Left renal cortex interstitium (tissue), 4 donors: ENCODE results near the gene GATAD2B. TPM values are rescaled to one million over a fixed set of nuclear protein-coding genes. Genes with fewer than 3 reads are reported as not detected.
A peak's percentile ranks its signal among the peaks of the same experiment; 100 is the strongest.

Experiments used
- DNase-seq, 4 donors: peaks; one replicate each; pipeline ENCODE4 v3.0.0-alpha.2; 2013; ENCODE audit warnings: low read depth in 4 of 4, low spot score in 2 of 4, missing footprints in 1 of 4
- polyA plus RNA-seq, 4 donors: library from polyadenylated mRNA; unstranded; fragments of 120-200 nt; gene quantifications; one replicate each; pipeline ENCODE4 v1.2.1, GENCODE V29; 2013; ENCODE audit not compliant: insufficient read length in 4 of 4

The GATAD2B gene
- polyA plus RNA-seq, 4 donors, result 22.6 to 37.1 (median 28.9) TPM

DNA sequence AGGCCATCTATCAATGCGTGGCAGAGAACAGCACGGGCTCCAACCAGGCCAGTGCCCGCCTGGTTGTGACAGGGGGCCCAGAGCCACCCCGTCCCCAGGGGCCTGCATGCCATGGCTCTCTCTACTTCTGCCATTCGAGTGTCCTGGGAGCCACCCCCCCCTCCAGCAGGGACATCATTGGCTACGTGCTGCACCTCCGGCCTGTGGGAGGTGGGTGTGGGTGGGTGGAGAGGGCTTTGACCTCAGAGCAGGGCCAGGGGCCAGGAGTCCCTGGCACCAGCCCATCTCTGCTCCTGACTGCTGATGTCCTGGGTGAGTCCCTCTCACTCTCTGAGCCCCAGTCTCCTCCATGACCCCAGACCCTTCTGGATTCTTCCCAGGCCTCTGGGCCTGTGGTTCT lies 122.3 kb downstream of the GATAD2B start:
- no peak for DNase-seq

- no peak for DNase-seq
Observed at GRCh38 chr1:153799566-153800465, 123.0 kb downstream of the GATAD2B start.

- no peak for DNase-seq
Observed at GRCh38 chr1:153799016-153799415, 123.8 kb downstream of the GATAD2B start.

- no peak for DNase-seq
Observed at GRCh38 chr1:153798468-153798780, 124.3 kb downstream of the GATAD2B start.

DNA sequence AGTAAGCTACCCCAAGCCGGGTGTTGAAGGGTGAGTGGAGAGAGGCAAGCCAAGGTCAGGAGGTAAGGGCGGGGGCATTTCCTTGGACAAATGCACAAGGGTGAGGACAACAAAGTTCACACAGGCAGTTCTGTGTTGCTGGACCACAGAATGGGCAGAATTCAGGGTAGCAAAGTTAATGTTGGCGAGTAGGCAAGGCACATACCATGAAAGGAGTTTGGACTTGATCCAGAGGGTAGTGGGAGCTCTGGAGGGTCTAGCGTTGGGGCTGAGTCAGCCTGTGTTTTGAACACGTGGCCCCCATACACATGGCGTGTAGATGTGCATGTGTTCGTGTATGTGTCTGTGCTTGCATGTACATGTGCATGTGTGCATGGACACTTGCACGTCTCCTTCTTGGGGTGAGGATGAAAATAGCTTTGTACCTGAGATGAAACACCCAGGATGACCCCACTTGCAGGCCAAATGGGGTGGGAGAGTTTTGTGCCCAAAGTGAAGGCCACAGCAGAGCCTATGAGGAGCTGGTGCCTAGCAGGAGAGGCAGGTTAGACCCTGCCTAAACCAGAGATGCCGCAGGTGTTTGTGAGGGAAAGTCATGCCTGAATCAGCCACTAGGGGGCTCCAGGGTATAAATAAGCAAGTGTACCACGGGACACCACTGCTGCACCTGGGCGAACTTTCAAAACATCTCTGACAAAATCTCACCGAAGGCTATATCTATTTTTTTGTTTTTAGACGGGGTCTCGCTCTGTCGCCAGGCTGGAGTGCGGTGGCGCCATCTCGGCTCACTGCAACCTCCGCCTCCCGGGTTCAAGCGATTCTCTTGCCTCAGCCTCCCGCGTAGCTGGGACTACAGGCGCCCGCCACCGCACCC lies 125.7 kb downstream of the GATAD2B start:
- DNase-seq, result peak in 2 of 4 donors; percentile 51 to 60

DNA sequence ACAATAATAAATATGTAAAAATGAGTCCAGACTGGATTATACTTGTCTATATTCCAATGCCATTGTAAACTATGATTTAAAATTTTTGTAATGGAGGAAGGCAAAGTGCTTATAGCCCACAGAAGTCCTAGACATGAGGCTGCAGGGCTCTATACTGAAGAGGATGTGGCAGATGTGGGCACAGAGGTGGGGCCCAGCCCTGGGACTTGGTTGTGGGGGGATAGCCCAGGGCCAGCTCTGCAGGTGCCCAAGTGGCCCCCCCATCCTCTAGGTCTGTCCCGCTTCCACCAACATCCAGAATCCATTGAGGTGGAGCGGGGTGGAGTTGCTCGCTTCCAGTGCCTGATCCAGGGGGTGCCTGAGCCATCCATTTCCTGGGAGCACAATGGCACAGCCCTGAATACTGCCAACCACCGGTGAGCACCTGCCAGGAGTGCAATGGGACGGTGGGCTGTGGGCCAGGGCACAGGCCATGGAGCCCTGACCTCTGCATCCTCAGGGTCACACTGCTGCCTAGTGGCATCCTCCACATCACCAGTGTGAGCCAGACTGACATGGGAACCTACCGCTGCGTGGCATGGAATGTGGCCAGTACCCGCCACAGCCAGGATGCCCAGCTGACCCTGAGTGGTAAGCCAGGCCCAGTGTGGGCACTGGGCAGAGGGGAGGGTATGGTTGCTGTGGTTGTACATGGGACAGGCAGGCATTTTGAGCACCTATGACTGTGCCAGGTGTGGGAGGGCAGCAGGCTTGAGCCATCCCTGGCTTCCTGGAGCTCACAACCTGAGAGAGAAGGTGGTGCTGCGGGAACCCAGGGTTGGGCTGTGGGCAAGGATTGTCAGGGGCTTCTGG lies 126.6 kb downstream of the GATAD2B start:
- DNase-seq, result no peak

DNA sequence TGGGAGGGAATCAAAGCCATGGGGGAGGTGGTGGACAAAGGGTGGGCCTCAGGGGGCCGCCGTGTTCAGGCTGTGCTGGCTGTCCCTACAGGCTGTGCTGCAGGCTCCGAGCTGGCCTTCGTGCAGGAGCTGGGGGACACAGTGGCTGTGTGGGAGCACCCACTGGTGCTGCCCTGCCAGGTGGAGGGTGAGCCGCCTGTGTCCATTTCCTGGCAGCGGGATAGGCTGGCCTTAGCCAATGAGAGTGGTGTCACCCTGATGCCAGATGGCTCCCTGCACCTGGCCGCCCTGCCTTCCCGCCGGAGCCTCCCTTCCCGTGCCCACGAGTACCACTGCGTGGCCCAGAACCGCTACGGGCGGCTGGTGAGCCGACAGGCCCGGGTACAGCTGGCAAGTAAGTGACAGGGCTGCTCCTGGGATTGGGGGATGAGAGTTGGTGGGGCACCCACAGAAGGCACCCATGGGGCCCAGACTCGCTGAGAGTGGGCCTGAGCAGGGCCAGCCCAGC lies 127.4 kb downstream of the GATAD2B start:
- DNase-seq, result no peak

DNA sequence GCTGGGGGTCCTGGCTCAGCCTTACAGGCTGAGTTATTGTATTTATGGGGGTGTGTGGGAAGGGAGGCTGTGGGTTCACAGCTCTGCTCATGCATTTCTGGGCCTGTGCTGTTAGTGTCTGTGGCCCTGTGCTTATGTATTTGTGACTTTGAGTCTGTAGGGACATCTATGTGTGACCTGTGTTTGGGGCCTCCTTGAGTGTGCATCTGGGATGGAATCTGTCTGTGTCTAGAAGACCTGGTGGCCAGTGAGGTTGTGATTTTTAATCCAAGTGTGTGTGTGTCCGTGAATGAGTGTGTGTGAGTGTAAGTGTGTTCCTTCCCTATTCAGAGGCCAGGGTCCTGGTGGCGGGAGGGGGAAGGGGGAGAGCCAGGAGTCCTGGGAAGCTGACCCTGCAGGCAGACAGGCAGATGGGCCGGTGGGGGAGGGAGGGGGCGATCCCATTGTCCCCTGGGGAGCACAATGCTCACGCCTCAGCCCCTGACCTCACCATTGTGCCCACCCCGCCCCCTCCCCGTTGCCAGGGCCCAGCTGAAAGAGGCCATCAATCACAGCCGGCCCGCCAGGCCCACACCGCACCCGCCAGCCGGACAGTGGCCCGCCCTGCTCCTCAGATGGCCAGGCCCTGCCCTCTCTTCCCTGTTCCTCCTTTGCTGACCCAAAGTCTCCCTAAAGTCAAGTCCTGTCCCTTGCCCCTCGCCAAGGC lies 128.0 kb downstream of the GATAD2B start:
- DNase-seq, result no peak

DNA sequence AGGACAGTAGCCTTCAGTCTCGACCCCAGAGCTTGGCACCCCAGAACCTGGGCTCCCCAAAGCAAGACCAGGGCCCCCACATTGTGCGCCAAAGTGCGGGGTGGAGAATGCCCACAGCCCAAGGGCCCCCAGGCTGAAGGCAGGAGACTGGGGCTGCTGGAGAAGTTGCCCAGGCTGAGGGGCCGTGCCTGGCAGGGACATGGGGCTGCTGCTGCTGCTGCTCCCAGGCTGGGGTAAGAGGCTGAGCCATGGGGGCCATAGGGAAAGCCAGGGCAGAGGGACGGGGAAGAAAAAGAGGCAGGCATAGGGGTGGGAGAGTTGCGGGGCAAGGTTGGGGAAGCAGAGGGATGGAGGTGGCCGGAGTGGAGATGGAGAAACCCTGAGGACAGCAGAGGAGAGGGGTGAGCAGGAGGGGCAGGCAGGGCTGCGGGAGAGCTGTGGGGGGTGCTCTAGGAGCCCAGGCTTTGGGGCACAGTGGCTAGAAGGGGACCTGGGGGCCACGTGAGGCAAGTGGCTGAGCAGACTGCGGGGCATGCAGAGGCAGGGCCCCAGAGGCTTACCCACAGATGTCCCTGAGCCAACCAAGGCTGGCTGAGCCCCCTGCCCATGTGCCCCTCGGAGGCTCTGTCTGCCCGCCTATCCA lies 128.7 kb downstream of the GATAD2B start:
- DNase-seq, result no peak

- DNase-seq, result no peak
Observed at GRCh38 chr1:153793261-153793972, 129.4 kb downstream of the GATAD2B start.

- no peak for DNase-seq
Observed at GRCh38 chr1:153792631-153793041, 130.1 kb downstream of the GATAD2B start.

DNA sequence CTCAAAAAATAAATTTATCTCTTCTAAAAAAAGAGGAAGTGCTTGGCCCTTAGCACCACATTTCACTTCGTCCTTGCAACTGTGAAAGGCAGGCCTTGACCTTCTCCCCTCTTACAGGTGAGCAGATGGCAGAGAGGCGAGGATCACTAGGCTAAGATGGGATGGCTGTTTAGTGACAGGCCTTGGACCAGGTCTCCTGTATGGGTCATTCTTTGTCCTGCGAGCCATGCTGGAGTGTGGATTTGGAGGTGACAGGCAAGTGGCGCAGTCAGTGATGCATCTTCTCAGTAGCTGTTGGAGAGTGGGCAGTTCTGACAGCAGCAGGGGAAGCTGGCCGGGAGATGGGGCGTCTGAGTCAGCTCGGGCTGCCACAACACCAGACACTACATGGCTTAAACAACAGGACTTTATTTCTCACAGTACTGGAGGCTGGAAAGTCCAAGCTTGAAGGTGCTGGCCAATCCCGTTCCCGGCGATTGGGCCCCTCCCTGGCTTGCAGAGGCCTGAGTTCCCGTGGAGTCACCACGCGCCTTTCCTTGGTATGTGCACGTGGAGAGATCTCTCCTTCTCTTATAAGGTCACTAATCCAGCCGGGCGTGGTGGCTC lies 131.0 kb downstream of the GATAD2B start:
- no peak for DNase-seq

- no peak for DNase-seq
Observed at GRCh38 chr1:153790966-153791647, 131.7 kb downstream of the GATAD2B start.

- DNase-seq, result peak in 3 of 4 donors; percentile 72 to 86 (median 76)
Observed at GRCh38 chr1:153790313-153790965, 132.3 kb downstream of the GATAD2B start.

- no peak for DNase-seq
Observed at GRCh38 chr1:153789478-153790034, 133.2 kb downstream of the GATAD2B start.

- no peak for DNase-seq
Observed at GRCh38 chr1:153786038-153786790, 136.6 kb downstream of the GATAD2B start.
